MCF 10A (cell line): ENCODE data around the gene OBSCN. TPM values are rescaled to one million over a fixed set of nuclear protein-coding genes. Genes with fewer than 3 reads are reported as not detected.

Source experiments
- BruUV-seq: library from RNA; stranded (reverse); fragments of 400-500 nt; replicated peaks from 2 replicates; lab custom pipeline; 2021; lab: Mats Ljungman, UMichigan
- CTCF ChIA-PET: fragments of 300-600 bp; sonication (Branson Sonifier 250); formaldehyde crosslinking; extraction: SDS; loops from one replicate; lab custom pipeline; 2021; ENCODE audit warnings: antibody characterized with exemption, inconsistent platforms; lab: Yijun Ruan, JAX
- POLR2A ChIA-PET: fragments of 300-600, 350-650 bp; sonication (Branson Sonifier 250); formaldehyde crosslinking; extraction: SDS; loops from one replicate; lab custom pipeline; 2020; ENCODE audit warnings: antibody characterized with exemption, inconsistent platforms; lab: Yijun Ruan, JAX
- DNase-seq: peaks from one replicate; pipeline ENCODE4 v3.0.0-alpha.2; 2018; ENCODE audit not compliant: unreplicated experiment
- H3K27ac Mint-ChIP-seq: one replicate; pipeline ENCODE4 v1.8.0; 2022; ENCODE audit warnings: mild to moderate bottlenecking, low read depth, mixed read lengths; ENCODE audit not compliant: unreplicated experiment
- H3K27me3 Mint-ChIP-seq: one replicate; pipeline ENCODE4 v1.8.0; 2022; ENCODE audit warnings: mixed read lengths; ENCODE audit not compliant: insufficient read depth, unreplicated experiment
- H3K36me3 Mint-ChIP-seq: one replicate; pipeline ENCODE4 v1.8.0; 2022; ENCODE audit warnings: mild to moderate bottlenecking, moderate library complexity, mixed read lengths; ENCODE audit not compliant: insufficient read depth, unreplicated experiment
- H3K4me1 Mint-ChIP-seq: one replicate; pipeline ENCODE4 v1.8.0; 2022; ENCODE audit warnings: mixed read lengths; ENCODE audit not compliant: insufficient read depth, unreplicated experiment
- H3K4me3 Mint-ChIP-seq: one replicate; pipeline ENCODE4 v1.8.0; 2022; ENCODE audit warnings: mild to moderate bottlenecking, moderate library complexity, mixed read lengths; ENCODE audit not compliant: unreplicated experiment
- H3K9me3 Mint-ChIP-seq: one replicate; pipeline ENCODE4 v1.8.0; 2022; ENCODE audit warnings: mixed read lengths; ENCODE audit not compliant: unreplicated experiment
- intact Hi-C: fragments of 100-400 bp; cut with micrococcal nuclease; formaldehyde crosslinking; loops from 2 replicates; pipeline ENCODE4 v1.14.1; 2022
- total RNA-seq: library from RNA; stranded (reverse); gene quantifications from 2 replicates; pipeline ENCODE4 v1.2.3, GENCODE V29; 2022
- TF ChIP-seq, protein P1 (sequence below): fragments of 200-600 bp; IDR thresholded peaks from one replicate; pipeline ENCODE4 v1.8.0; 2022; ENCODE audit warnings: antibody characterized with exemption, mild to moderate bottlenecking; ENCODE audit not compliant: unreplicated experiment

OBSCN gene
- total RNA-seq, 1 experiment from 2014 or later = 22.6 TPM

DNA sequence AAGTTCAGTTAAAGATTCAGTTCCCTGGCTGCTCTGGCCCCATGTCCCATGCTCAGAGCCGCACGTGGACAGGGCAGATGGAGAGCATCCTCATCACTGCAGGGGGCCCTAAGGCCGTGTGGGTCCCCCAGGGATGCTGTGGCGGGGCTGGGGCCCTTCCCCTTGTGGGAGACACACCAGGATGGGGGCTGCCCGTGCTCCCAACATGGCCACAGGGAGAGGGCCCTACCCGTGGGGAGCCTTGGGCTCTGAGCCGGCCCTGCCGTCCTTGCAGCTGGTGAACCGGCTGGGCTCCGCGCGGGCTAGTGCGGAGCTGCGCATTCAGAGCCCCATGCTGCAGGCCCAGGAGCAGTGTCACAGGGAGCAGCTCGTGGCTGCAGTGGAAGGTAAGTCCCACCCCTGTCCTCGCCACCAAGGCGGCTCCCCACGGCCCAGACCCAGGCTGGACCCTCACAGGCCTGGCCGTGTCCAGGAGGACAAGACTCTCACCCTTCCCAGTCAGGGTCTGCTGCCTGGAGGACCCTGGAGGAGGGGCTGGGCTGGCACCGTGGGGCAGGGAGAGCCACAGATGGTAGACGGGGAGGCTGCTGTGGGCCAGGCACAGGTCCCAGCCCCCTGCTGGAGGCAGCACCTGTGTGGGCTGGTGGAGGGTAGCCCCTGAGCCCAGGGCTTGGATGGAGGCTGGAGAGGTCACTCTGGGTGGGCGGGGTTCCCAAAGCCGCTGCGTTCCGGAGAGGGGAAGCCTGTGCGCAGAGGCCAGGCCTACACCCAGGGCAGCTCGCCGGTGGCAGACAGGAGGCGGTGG lies 145.0 kb downstream of the OBSCN start:
- intact Hi-C loops = no loop called here

DNA sequence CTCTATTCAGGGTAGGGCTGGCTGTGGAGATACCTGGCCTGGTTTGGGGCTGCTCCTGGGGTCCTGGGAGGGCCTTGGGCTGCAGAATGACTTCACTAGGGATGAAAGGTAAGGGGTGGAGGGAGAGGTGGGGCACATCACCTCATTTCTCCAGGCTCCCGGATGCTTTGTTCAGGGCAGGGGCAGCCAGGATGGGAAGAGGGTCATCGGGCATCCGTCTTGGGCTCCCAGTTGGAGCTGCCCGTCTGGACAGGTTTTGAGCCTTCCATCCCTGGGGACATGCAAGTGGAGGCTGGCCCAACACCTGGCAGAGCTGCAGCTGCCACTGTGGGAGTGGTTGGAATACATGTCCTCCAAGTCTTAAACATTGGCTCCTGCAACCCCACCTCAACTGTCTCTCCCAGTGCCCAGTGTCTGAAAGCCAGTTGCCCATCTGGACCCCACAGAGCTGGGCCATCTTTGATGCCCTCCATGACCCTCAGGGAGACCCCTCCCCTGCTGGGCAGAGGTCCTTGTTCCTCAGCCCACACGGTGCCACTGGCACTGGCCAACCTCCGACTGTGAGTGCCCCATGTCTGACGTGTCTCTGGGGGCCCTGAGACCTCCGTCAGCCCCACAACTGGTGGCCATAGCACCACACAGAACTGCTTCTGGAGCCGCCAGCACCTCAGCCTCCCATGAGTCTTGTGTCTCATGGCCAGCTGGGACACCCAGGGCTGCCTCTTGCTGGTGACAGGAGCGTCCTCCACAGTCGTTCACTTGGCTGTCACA lies 145.9 kb downstream of the OBSCN start:
- CTCF ChIA-PET = interaction anchor here (0.5 to 0.7 kb wide), 3 partner anchors 15 to 102 kb away, joined by 3 read pairs; no protein-coding TSS in a partner anchor
- POLR2A ChIA-PET = no interaction called here
- BruUV-seq = no TSS peak
- intact Hi-C loops = no loop called here
- Mint-ChIP-seq H3K4me3 (no peak overlapping the region), H3K27ac (no peak overlapping the region), H3K36me3 (no peaks in the 10 kb centered on the region), H3K9me3 (no peaks in the 10 kb centered on the region), H3K4me1 (no peaks in the 10 kb centered on the region), H3K27me3 (peaks cover 22% of the 10 kb centered on the region)
- DNase-seq = no peak
- TF ChIP-seq, protein P1, sequence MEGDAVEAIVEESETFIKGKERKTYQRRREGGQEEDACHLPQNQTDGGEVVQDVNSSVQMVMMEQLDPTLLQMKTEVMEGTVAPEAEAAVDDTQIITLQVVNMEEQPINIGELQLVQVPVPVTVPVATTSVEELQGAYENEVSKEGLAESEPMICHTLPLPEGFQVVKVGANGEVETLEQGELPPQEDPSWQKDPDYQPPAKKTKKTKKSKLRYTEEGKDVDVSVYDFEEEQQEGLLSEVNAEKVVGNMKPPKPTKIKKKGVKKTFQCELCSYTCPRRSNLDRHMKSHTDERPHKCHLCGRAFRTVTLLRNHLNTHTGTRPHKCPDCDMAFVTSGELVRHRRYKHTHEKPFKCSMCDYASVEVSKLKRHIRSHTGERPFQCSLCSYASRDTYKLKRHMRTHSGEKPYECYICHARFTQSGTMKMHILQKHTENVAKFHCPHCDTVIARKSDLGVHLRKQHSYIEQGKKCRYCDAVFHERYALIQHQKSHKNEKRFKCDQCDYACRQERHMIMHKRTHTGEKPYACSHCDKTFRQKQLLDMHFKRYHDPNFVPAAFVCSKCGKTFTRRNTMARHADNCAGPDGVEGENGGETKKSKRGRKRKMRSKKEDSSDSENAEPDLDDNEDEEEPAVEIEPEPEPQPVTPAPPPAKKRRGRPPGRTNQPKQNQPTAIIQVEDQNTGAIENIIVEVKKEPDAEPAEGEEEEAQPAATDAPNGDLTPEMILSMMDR = no peak

More for the DNA sequence above, 145.0 kb downstream of the OBSCN start:
- no TSS peak for BruUV-seq
- CTCF ChIA-PET = interaction anchor here (0.6 kb wide), 1 partner anchor 29 kb away, joined by 3 read pairs; no protein-coding TSS in a partner anchor
- Mint-ChIP-seq H3K36me3 (no peaks in the 10 kb centered on the region), H3K4me3 (no peak overlapping the region), H3K27ac (no peak overlapping the region), H3K27me3 (peaks cover 23% of the 10 kb centered on the region), H3K9me3 (no peaks in the 10 kb centered on the region), H3K4me1 (no peaks in the 10 kb centered on the region)
- POLR2A ChIA-PET = interaction anchor here (0.7 to 1.1 kb wide), 2 partner anchors 14 to 21 kb away, joined by 3 read pairs; no protein-coding TSS in a partner anchor
- DNase-seq = no peak
- TF ChIP-seq, protein P1 = no peak

- Mint-ChIP-seq H3K4me1 (no peaks in the 10 kb centered on the region), H3K9me3 (no peaks in the 10 kb centered on the region), H3K36me3 (no peaks in the 10 kb centered on the region), H3K27ac (no peak overlapping the region), H3K4me3 (no peak overlapping the region), H3K27me3 (peaks cover 14% of the 10 kb centered on the region)
- ChIA-PET POLR2A (no interaction called here), CTCF (interaction anchor here (0.5 to 0.7 kb wide), 4 partner anchors 14 to 797 kb away, joined by 3 read pairs; no protein-coding TSS in a partner anchor)
- BruUV-seq = no TSS peak
- TF ChIP-seq, protein P1 = no peak
- intact Hi-C loops = no loop called here
- DNase-seq = no peak
Observed at GRCh38 chr1:228354390-228355320, 146.8 kb downstream of the OBSCN start.
